CD14-positive monocyte (primary cell): Measurements from ENCODE around the gene BRPF1. TPM values are rescaled to one million over a fixed set of nuclear protein-coding genes. Genes with fewer than 3 reads are reported as not detected.

Experiments used
- DNase-seq, 3 donors: peaks; one replicate each; pipeline ENCODE4 v3.0.0-alpha.2; 2011 to 2022
- H2AFZ ChIP-seq: 2 replicates; pipeline ENCODE4 v1.6.0; 2012; ENCODE audit warnings: mild to moderate bottlenecking, low read depth, low read length, inconsistent platforms; ENCODE audit not compliant: insufficient read depth, poor library complexity, severe bottlenecking
- H3K27ac ChIP-seq, 2 donors: 1 replicate in 1 of 2; 2 replicates in 1 of 2; pipeline ENCODE4 v1.5.1; 2012 to 2013; ENCODE audit warnings: low read length in 2 of 2, control low read depth in 1 of 2, inconsistent platforms in 1 of 2, low read depth in 1 of 2, mild to moderate bottlenecking in 1 of 2
- H3K27me3 ChIP-seq, 2 donors: one replicate each; pipeline versions ENCODE4 v1.6.0 to v1.6.1; 2011 to 2013; ENCODE audit warnings: low read length in 2 of 2; ENCODE audit not compliant: control insufficient read depth in 2 of 2, insufficient read depth in 2 of 2
- H3K36me3 ChIP-seq, 2 donors: replicated peaks in 1 of 2; 1 replicate in 1 of 2; 2 replicates in 1 of 2; pipeline versions ENCODE4 v1.5.1 to v1.6.1; 2012 to 2013; ENCODE audit warnings: low read length in 2 of 2, control low read depth in 1 of 2, inconsistent platforms in 1 of 2, mild to moderate bottlenecking in 1 of 2; ENCODE audit not compliant: insufficient read depth in 2 of 2, control insufficient read depth in 1 of 2
- H3K4me1 ChIP-seq, 2 donors: 1 replicate in 1 of 2; 2 replicates in 1 of 2; pipeline versions ENCODE4 v1.5.1 to v1.6.1; 2012 to 2013; ENCODE audit warnings: low read length in 2 of 2, control low read depth in 1 of 2, inconsistent platforms in 1 of 2, mild to moderate bottlenecking in 1 of 2, moderate library complexity in 1 of 2; ENCODE audit not compliant: insufficient read depth in 2 of 2, control insufficient read depth in 1 of 2
- H3K4me2 ChIP-seq: replicated peaks from 2 replicates; pipeline ENCODE3; 2012; ENCODE audit warnings: low read length, moderate library complexity, mild to moderate bottlenecking; ENCODE audit not compliant: poor library complexity, severe bottlenecking; ENCODE audit errors: extremely low read depth
- H3K4me3 ChIP-seq, 3 experiments: fragments of 200-600 bp in 1 of 3; sonication (generic) in 1 of 3; replicated peaks in 1 of 3; 1 replicate in 2 of 3; 2 replicates in 1 of 3; pipeline ENCODE4 v1.5.1; 2011 to 2013; ENCODE audit warnings: low read length in 3 of 3, mild to moderate bottlenecking in 3 of 3, control low read depth in 2 of 3, low read depth in 2 of 3, inconsistent platforms in 1 of 3, moderate library complexity in 1 of 3
- H3K79me2 ChIP-seq: 2 replicates; pipeline ENCODE4 v1.6.0; 2012; ENCODE audit warnings: mild to moderate bottlenecking, control low read depth, inconsistent platforms, low read length, moderate library complexity; ENCODE audit not compliant: insufficient read depth
- H3K9ac ChIP-seq: 2 replicates; pipeline ENCODE4 v1.6.0; 2017; ENCODE audit warnings: low read length, mild to moderate bottlenecking; ENCODE audit not compliant: insufficient read depth, poor library complexity, severe bottlenecking
- H3K9me3 ChIP-seq, 2 donors: replicated peaks in 1 of 2; 1 replicate in 1 of 2; 2 replicates in 1 of 2; pipeline versions ENCODE4 v1.5.1 to v1.6.1; 2012 to 2013; ENCODE audit warnings: low read length in 2 of 2, control low read depth in 1 of 2; ENCODE audit not compliant: control insufficient read depth in 1 of 2, insufficient read depth in 1 of 2
- H4K20me1 ChIP-seq: 2 replicates; pipeline ENCODE4 v1.6.0; 2012; ENCODE audit warnings: mild to moderate bottlenecking, low read length, control low read depth, moderate library complexity; ENCODE audit not compliant: insufficient read depth
- H3K27ac Mint-ChIP-seq, 7 donors: one replicate each; pipeline ENCODE4 v1.8.0; 2020; ENCODE audit warnings: mild to moderate bottlenecking in 7 of 7, mixed read lengths in 7 of 7, moderate library complexity in 6 of 7, inconsistent platforms in 2 of 7
- H3K27me3 Mint-ChIP-seq, 3 donors: one replicate each; pipeline ENCODE4 v1.8.0; 2021 to 2022; ENCODE audit warnings: low read depth in 3 of 3, mild to moderate bottlenecking in 3 of 3, mixed read lengths in 3 of 3, moderate library complexity in 3 of 3, inconsistent platforms in 1 of 3
- H3K36me3 Mint-ChIP-seq, 2 donors: one replicate each; pipeline ENCODE4 v1.8.0; 2020; ENCODE audit warnings: mixed read lengths in 2 of 2, inconsistent platforms in 1 of 2, mild to moderate bottlenecking in 1 of 2
- H3K4me1 Mint-ChIP-seq: one replicate; pipeline ENCODE4 v1.8.0; 2020; ENCODE audit warnings: mild to moderate bottlenecking, mixed read lengths
- H3K4me3 Mint-ChIP-seq, 2 donors: one replicate each; pipeline ENCODE4 v1.8.0; 2020; ENCODE audit warnings: mild to moderate bottlenecking in 2 of 2, mixed read lengths in 2 of 2, moderate library complexity in 1 of 2
- H3K9me3 Mint-ChIP-seq, 7 donors: one replicate each; pipeline ENCODE4 v1.8.0; 2020 to 2022; ENCODE audit warnings: mixed read lengths in 7 of 7, mild to moderate bottlenecking in 6 of 7, moderate library complexity in 6 of 7, inconsistent platforms in 2 of 7
- WGBS: methylation state at CpG from one replicate; pipeline ENCODE4 v1.1.5; 2013; ENCODE audit warnings: missing lambda C conversion rate; ENCODE audit not compliant: insufficient coverage; 5-methylcytosine and 5-hydroxymethylcytosine counted together
- intact Hi-C, 2 donors: fragments of 100-400 bp; cut with micrococcal nuclease; formaldehyde crosslinking; loops; one replicate each; pipeline versions ENCODE4 v1.15.0 to v1.15.1; 2023
- polyA plus RNA-seq, 3 donors: library from polyadenylated mRNA; depleted of rRNA in 1 of 3; unstranded in 2 of 3; stranded (reverse) in 1 of 3; fragments of 300-500 nt in 2 of 3; fragments of >200 nt in 1 of 3; fragmentation: Illumina TruSeq in 2 of 3; gene quantifications; 1 replicate in 2 of 3; 2 replicates in 1 of 3; pipeline ENCODE4 v1.2.3, GENCODE V29; 2012 to 2021
- TF ChIP-seq, protein P1 (sequence below): fragments of 200-600 bp; IDR thresholded peaks from one replicate; pipeline ENCODE4 v1.8.0; 2022; ENCODE audit warnings: antibody characterized with exemption, mild to moderate bottlenecking

BRPF1 gene
- polyA plus RNA-seq, 3 donors, result 5.1 to 22.5 (median 10.4) TPM

DNA sequence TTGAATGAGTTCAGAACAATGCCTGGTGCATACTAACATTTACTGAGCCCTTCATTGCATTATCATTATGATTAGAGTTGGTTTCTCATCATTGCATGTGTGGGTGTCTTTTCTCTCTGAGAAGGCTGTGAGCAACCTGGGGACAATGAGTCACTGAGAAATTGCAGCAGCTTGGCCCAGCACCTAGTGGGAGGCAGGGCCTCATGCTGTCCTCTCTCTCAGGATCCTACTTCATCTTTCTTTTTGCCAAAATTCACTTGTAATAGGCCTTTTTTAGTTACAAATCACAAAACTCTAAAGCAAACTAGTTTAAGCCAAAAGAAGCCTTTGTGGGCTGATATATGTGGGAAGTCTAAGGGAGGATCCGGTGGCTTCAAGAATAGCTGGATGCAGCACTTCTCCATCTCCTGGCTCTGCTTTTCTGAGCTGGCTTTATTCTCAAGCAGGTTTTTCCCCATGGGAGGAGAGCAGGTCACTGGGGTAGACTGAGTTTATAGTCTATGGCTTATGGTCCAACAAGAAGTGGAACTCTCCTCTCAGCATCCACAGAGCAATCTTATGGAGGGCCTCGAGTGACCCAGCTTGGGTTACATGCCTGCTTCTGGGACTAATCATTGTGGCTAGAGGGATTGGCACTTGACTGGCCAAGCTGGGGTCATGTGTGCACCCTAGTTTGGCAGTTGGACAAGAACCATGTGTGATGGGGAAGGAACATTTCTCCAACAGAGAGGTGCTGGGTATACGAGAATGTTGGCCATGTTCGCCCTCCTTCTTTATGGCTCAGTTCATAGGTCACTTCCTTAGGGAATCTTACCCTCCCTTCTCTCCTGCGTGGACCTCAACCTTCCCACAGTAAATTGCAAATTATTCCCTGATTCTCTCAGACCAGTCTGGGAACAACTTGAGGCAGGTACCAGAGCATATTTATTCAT lies 46.9 kb downstream of the BRPF1 start:
- intact Hi-C loops, result no loop called here

DNA sequence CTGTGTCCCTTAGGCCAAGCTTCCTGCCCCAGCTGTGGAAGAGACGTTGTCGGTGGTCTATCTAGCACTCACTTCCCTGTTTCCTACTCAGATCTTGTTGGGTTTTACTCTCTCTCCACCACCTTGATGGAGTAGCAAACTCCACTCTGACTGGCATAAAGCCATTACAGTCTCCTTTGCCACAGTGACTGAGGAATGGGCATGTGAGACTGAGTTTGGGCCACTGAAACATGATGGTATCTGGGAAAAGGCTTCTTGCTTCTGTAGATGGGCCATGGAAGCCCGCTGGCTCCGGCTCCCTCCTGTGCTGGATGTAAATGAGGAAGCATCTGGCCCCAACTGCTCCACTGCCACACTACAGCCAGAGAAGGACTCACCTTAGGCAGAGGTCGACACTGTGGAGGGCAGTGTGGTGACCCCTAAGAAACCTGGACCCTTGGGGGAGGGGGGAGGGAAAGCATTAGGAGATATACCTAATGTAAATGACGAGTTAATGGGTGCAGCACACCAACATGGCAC lies 47.6 kb downstream of the BRPF1 start:
- TF ChIP-seq, protein P1, sequence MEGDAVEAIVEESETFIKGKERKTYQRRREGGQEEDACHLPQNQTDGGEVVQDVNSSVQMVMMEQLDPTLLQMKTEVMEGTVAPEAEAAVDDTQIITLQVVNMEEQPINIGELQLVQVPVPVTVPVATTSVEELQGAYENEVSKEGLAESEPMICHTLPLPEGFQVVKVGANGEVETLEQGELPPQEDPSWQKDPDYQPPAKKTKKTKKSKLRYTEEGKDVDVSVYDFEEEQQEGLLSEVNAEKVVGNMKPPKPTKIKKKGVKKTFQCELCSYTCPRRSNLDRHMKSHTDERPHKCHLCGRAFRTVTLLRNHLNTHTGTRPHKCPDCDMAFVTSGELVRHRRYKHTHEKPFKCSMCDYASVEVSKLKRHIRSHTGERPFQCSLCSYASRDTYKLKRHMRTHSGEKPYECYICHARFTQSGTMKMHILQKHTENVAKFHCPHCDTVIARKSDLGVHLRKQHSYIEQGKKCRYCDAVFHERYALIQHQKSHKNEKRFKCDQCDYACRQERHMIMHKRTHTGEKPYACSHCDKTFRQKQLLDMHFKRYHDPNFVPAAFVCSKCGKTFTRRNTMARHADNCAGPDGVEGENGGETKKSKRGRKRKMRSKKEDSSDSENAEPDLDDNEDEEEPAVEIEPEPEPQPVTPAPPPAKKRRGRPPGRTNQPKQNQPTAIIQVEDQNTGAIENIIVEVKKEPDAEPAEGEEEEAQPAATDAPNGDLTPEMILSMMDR, result no peak
- Histone ChIP-seq H2AFZ (peak overlapping the region; percentile 96), H3K9me3 (no peaks in the 10 kb centered on the region), H3K27me3 (no peaks in the 10 kb centered on the region), H3K36me3 (peaks cover 6 to 18% of the 10 kb centered on the region in 2 donors), H3K9ac (no peak overlapping the region), H3K4me2 (peak overlapping the region; percentile 63), H3K79me2 (peaks cover 4% of the 10 kb centered on the region), H3K4me3 (peak overlapping the region in 1 of 3 experiments; percentile 47), H3K4me1 (peaks cover 61 to 63% of the 10 kb centered on the region in 2 donors), H3K27ac (peak overlapping the region; percentile 80 to 91), H4K20me1 (no peaks in the 10 kb centered on the region)
- intact Hi-C loops, result no loop called here
- peak in 2 of 3 donors; percentile 35 to 49 for DNase-seq
- 6% methylated on average over 2 of the region's 6 CpGs for WGBS
- peaks cover 62% of the 10 kb centered on the region for H3K4me1 Mint-ChIP-seq
- H3K27ac Mint-ChIP-seq, result peak overlapping the region; percentile 93 to 99 (median 96)
- no peaks in the 10 kb centered on the region for H3K9me3 Mint-ChIP-seq
- peaks cover 22 to 26% of the 10 kb centered on the region in 2 donors for H3K36me3 Mint-ChIP-seq
- peak overlapping the region in 1 of 2 donors; percentile 78 for H3K4me3 Mint-ChIP-seq
- peaks cover 0 to 4% (median 2%) of the 10 kb centered on the region in 3 donors for H3K27me3 Mint-ChIP-seq

More for the DNA sequence above, 46.9 kb downstream of the BRPF1 start:
- peaks cover 61 to 63% of the 10 kb centered on the region in 2 donors for H3K4me1 ChIP-seq
- H4K20me1 ChIP-seq, result no peaks in the 10 kb centered on the region
- peak overlapping the region; percentile 96 for H2AFZ ChIP-seq
- peaks cover 4% of the 10 kb centered on the region for H3K79me2 ChIP-seq
- H3K36me3 Mint-ChIP-seq, result peaks cover 16 to 19% of the 10 kb centered on the region in 2 donors
- no peaks in the 10 kb centered on the region for H3K27me3 ChIP-seq
- peak overlapping the region; percentile 32 to 99 (median 94) for H3K27ac Mint-ChIP-seq
- H3K4me1 Mint-ChIP-seq, result peaks cover 62% of the 10 kb centered on the region
- H3K36me3 ChIP-seq, result peaks cover 0 to 11% of the 10 kb centered on the region in 2 donors
- peak overlapping the region; percentile 63 for H3K4me2 ChIP-seq
- H3K9ac ChIP-seq, result no peak overlapping the region
- H3K27ac ChIP-seq, result peak overlapping the region in 1 of 2 donors; percentile 91
- H3K4me3 ChIP-seq, result peak overlapping the region in 1 of 3 experiments; percentile 47
- TF ChIP-seq, protein P1, result no peak
- no peaks in the 10 kb centered on the region for H3K9me3 ChIP-seq
- H3K4me3 Mint-ChIP-seq, result peak overlapping the region in 1 of 2 donors; percentile 13
- WGBS, result 70% methylated on average over 3 of the region's 5 CpGs
- H3K27me3 Mint-ChIP-seq, result peaks cover 0 to 4% (median 2%) of the 10 kb centered on the region in 3 donors
- H3K9me3 Mint-ChIP-seq, result no peaks in the 10 kb centered on the region
- peak in 1 of 3 donors; percentile 26 for DNase-seq
